Adipose tissue (tissue), 3 donors: ENCODE data around the gene PTGES3. TPM values are rescaled to one million over a fixed set of nuclear protein-coding genes. Genes with fewer than 3 reads are reported as not detected.
"Not testable (repeated sequence)": the region's sequence is repeated elsewhere in the genome, so short reads cannot be mapped to it uniquely, and the experiment has no call there.

Source experiments
- H3K27ac ChIP-seq: one replicate; pipeline ENCODE4 v1.5.1; 2013; ENCODE audit warnings: low read depth, low read length
- WGBS, 3 donors: extraction: QIAGEN DNeasy Blood & Tissue Kit; methylation state at CpG; one replicate each; pipeline ENCODE4 v1.1.7; 2013; 5-methylcytosine and 5-hydroxymethylcytosine counted together
- polyA plus RNA-seq, 3 donors: library from polyadenylated mRNA; stranded (reverse); fragments of 200-250 nt; gene quantifications; one replicate each; pipeline ENCODE4 v1.2.3, GENCODE V29; 2013
- donor health status: healthy with polysubstance abuse.
- donor health status: Bipolar disorder and iron deficiency.
- donor health status: healthy.

The PTGES3 gene
- 100 to 1,000 TPM in 1 of 3 donors, 10 to 100 TPM in 2; 70.2 to 165 (median 99.6) TPM for polyA plus RNA-seq

- WGBS, 3 donors: 0 to 1% (median 1%) methylated on average over 55 to 64 of the region's 64 CpGs
- peak within 1 kb of the TSS; percentile 78 for H3K27ac ChIP-seq
Measured at GRCh38 chr12:56688129-56688845, at the start of gene PTGES3. TSS of gene PTGES3 (minus strand) at chr12:56688284. CDS start at chr12:56687999, 285 bp downstream.

GRCh38 chr12:56728139-56728861 is 40.2 kb upstream of the PTGES3 start:
- H3K27ac ChIP-seq: no peak overlapping the region
- 91 to 97% (median 92%) methylated on average over 11 of the region's 11 CpGs for WGBS, 3 donors

- not testable (repeated sequence) for H3K27ac ChIP-seq
- WGBS, 3 donors: 91 to 96% (median 92%) methylated on average over 15 of the region's 15 CpGs
Measured at GRCh38 chr12:56726196-56726675, 38.2 kb upstream of the PTGES3 start.

GRCh38 chr12:56725723-56726102 is 37.6 kb upstream of the PTGES3 start:
- WGBS, 3 donors: 26 to 43% (median 30%) methylated on average over 7 of the region's 7 CpGs

GRCh38 chr12:56724972-56725722 is 37.1 kb upstream of the PTGES3 start, which contains the start of gene NACA:
TSS of gene NACA (minus strand) at chr12:56725299. CDS start at chr12:56724521, 778 bp downstream.
- H3K27ac ChIP-seq: peak within 1 kb of the TSS; percentile 69
- 0% methylated on average over 46 of the region's 46 CpGs for WGBS, 3 donors

More at GRCh38 chr12:56725723-56726102, 37.6 kb upstream of the PTGES3 start:
- peak overlapping the region; percentile 64 for H3K27ac ChIP-seq

GRCh38 chr12:56724701-56724971 is 36.6 kb upstream of the PTGES3 start:
- peak overlapping the region; percentile 69 for H3K27ac ChIP-seq
- WGBS, 3 donors: 0% methylated on average over 9 of the region's 9 CpGs

- 1 to 2% (median 2%) methylated on average over 14 of the region's 14 CpGs for WGBS, 3 donors
- peak overlapping the region; percentile 69 for H3K27ac ChIP-seq
Measured at GRCh38 chr12:56723889-56724700, 36.0 kb upstream of the PTGES3 start.

GRCh38 chr12:56723352-56723751 is 35.3 kb upstream of the PTGES3 start:
- WGBS, 3 donors: 37 to 40% (median 39%) methylated on average over 3 of the region's 3 CpGs

GRCh38 chr12:56722832-56723231 is 34.7 kb upstream of the PTGES3 start:
- WGBS, 3 donors: 38 to 66% (median 44%) methylated on average over 4 of the region's 4 CpGs
- H3K27ac ChIP-seq: no peak overlapping the region

More at GRCh38 chr12:56723352-56723751, 35.3 kb upstream of the PTGES3 start:
- no peak overlapping the region for H3K27ac ChIP-seq

- no peak overlapping the region for H3K27ac ChIP-seq
- WGBS, 3 donors: 23 to 44% (median 35%) methylated on average over 2 of the region's 2 CpGs
Measured at GRCh38 chr12:56721721-56722120, 33.6 kb upstream of the PTGES3 start.

GRCh38 chr12:56721216-56721615 is 33.1 kb upstream of the PTGES3 start:
- WGBS, 3 donors: 49 to 65% (median 61%) methylated on average over 2 of the region's 2 CpGs
- H3K27ac ChIP-seq: no peak overlapping the region

- H3K27ac ChIP-seq: peak overlapping the region; percentile 52
- WGBS, 3 donors: 51 to 81% (median 65%) methylated on average over 1 of the region's 1 CpG
Measured at GRCh38 chr12:56720731-56721151, 32.7 kb upstream of the PTGES3 start.

GRCh38 chr12:56719056-56719455 is 31.0 kb upstream of the PTGES3 start:
- no peak overlapping the region for H3K27ac ChIP-seq

- H3K27ac ChIP-seq: no peak overlapping the region
- WGBS, 3 donors: 43 to 69% (median 47%) methylated on average over 4 of the region's 4 CpGs
Measured at GRCh38 chr12:56718636-56719035, 30.6 kb upstream of the PTGES3 start.

- H3K27ac ChIP-seq: no peak overlapping the region
- 50 to 89% (median 60%) methylated on average over 1 of the region's 1 CpG for WGBS, 3 donors
Measured at GRCh38 chr12:56718149-56718548, 30.1 kb upstream of the PTGES3 start.

GRCh38 chr12:56716933-56717880 is 29.1 kb upstream of the PTGES3 start:
- WGBS, 3 donors: 63 to 85% (median 75%) methylated on average over 4 of the region's 4 CpGs

GRCh38 chr12:56716458-56716857 is 28.4 kb upstream of the PTGES3 start:
- no peak overlapping the region for H3K27ac ChIP-seq
- 34 to 79% (median 69%) methylated on average over 1 of the region's 1 CpG for WGBS, 3 donors

More at GRCh38 chr12:56716933-56717880, 29.1 kb upstream of the PTGES3 start:
- H3K27ac ChIP-seq: no peak overlapping the region
